Measurements from ENCODE around the gene SF3B5. TPM values are rescaled to one million over a fixed set of nuclear protein-coding genes. Genes with fewer than 3 reads are reported as not detected.
"Not testable (repeated sequence)": the region's sequence is repeated elsewhere in the genome, so short reads cannot be mapped to it uniquely, and the experiment has no call there.

SF3B5 gene
- total RNA-seq (2014; rRNA removed; shearing (Covaris generic)), result 100 and 214 TPM in 2 replicates

DNA sequence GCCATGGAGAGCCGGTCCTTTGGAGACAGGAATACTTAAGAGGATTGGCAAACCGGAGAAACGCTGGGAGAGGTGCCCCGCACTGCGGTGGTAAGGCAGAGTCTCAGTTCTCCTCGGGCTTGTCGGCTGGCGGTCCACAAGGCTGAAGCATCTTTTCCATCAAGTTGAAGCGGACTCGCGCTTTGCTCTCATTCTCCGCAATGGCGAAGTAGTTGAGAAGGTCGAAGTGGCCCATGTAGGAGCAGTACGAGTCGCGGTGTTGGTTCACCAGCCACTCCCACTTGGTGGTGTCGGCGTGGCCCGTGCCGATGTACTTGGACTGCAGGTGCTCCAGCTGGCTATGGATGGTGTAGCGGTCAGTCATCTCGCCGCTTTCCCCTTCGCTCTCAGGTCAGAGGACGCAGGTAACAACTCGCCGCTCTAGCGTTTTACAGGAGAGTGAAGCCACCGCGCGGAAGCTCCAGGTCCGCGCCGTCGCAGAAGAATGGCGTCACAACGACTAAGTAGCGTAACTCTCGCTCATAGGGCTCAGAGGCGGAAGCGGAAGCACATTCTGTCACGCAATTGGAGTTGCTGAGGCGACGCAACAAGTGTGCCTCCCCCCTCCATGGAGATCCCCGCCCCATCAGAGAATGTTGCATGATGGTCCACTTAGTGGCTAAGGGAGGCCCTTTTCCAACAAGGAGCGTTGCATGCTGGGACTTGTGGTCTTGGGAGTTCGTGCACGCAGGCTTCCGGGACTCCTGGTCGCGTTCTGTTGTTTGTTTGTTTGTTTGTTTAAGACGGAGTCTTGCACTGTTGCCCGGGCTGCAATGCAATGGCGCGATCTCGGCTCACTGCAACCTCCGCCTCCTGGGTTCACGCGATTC, at the start of gene SF3B5:
TSS of gene SF3B5 (minus strand) at position 440 of the 869 bp plus-strand sequence. CDS start at position 364, 76 bp downstream.
- in situ Hi-C loops (cut with HindIII; ENCODE audit: low sequenced_read_pairs), result no loop called here
- DNase-seq (ENCODE audit: low spot score), result peak; percentile 100

DNA sequence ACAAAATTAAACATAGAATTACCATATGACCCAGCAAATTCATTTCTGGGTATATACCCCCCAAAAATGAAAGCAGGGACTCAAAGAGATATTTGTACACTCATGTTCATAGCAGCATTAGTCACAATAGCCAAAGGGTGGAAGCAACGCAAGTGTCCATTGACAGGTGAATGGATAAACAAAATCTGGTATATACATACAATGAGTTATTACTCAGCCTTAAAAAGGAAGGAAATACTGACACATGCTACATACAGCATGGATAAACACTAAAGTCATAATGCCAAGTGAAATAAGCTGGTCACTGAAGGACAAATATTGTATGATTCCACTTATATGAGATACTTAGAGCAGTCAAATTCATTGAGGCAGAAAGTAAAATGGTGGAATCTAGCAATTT, 49.6 kb upstream of the SF3B5 start:
- DNase-seq (ENCODE audit: low spot score), result no peak
- in situ Hi-C loops (cut with HindIII; ENCODE audit: low sequenced_read_pairs), result no loop called here

DNA sequence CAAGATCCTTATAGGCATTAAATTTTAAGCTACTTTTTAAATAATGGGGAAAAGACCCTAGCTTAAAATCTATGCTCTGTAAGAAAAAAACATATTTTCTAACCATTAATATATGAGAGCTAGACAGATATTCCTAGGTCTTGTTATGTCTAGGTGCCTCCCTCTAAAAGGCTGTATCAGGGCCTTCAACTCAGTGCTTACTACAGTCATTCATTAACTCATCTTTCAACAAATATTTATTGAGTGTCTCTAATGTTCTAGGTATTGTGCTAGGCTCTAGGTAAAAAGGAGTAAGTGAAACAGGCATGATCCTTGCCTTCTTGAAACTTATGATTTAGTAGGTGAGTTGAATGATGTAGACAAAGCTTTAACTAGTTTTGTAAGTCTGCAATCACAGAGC, 48.5 kb upstream of the SF3B5 start:
- in situ Hi-C loops (cut with HindIII; ENCODE audit: low sequenced_read_pairs), result no loop called here

DNA sequence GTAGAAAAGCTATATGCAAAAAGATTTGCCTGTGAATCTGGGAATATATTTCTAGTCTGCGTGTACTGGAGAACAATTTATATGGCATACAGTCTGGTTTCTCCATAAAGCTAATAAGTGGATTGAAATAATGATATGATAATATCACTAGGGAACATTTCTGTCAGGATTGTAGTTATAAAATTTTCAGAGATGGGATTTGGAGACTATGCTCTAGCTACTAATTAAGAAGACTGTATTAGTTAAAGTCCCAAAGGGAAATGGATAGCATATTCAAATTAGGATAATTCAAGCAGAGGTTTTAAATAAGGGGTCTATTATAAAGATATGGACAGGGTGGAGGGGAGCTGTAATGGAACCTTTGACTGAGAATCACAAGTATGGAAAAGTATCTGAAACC, 47.7 kb upstream of the SF3B5 start:
- DNase-seq (ENCODE audit: low spot score), result no peak
- in situ Hi-C loops (cut with HindIII; ENCODE audit: low sequenced_read_pairs), result no loop called here

More for the DNA sequence above, 48.5 kb upstream of the SF3B5 start:
- no peak for DNase-seq (ENCODE audit: low spot score)

DNA sequence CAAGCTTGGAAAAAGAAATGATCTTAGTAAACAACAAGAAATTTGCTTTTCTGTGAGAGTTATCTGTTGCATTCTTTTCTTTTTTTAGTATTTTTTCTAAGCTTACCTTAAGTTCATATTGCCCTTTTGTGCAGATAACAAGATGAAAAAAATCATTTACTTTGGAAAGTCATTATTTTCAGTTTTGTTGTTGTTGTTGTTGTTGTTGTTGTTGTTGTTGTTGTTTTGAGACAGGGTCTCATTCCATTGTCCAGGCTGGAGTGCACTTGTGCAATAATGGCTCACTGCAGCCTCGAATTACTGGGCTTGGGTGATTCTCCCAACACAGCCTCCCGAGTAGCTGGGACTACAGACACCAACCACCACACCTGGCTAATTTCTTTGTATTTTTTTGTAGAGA, 46.1 kb upstream of the SF3B5 start:
- in situ Hi-C loops (cut with HindIII; ENCODE audit: low sequenced_read_pairs), result no loop called here
- DNase-seq (ENCODE audit: low spot score), result no peak

DNA sequence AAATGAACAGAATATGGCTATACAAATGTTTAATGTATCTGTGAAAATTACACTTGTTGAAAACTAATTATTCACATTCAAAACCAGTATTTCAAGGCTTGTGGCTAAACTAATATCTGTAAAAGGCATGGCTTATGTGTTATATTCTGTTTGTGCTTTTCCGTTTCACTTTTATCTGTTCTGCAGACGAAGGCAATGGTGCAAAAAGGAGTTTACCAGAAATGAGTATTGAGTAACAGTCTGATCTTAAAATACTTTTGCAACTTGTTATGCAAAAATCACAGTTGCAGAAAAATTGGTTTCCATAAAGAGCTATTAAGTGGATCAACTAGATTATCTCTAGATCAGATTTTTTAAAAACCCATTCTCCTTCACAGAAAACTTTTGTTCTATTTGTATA, 45.5 kb upstream of the SF3B5 start:
- in situ Hi-C loops (cut with HindIII; ENCODE audit: low sequenced_read_pairs), result no loop called here
- no peak for DNase-seq (ENCODE audit: low spot score)

DNA sequence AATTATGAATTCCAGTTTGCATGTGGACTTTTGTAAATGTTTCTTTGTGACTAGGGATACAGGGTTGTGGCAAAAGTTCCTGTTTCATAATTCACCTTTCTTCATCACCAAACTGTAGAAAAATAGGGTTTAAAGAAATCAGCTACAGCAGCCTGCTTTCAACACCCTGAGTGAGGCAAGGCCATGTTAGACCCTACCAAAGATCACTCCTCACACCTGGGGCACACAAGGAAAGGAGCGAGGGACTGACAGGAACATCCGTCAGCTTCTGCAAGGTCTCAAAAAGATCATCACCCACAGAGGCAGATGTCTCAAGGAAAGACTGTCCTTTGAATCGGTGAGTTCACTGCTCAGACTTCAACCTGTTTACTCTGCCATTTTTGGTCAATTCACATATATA, 44.4 kb upstream of the SF3B5 start:
- in situ Hi-C loops (cut with HindIII; ENCODE audit: low sequenced_read_pairs), result no loop called here

DNA sequence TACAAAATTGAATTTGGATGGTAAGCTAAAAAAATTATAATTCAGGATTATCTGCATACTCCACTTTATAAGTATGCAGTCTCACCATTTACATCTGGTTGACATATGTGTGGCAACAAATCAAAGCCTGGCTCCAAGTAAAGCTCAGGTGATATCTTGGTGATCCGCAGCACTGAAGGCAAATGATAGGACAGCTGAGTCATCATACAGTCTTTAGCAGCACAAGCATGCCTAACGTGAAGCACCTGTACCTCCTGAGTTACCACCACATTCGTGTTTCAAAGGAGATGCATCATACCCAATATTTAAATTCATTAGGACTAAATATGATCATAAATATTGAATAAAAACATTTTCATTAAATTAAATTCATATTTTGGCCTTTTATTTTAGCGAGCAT, 43.2 kb upstream of the SF3B5 start:
- DNase-seq (ENCODE audit: low spot score), result no peak
- in situ Hi-C loops (cut with HindIII; ENCODE audit: low sequenced_read_pairs), result no loop called here

More for the DNA sequence above, 44.4 kb upstream of the SF3B5 start:
- no peak for DNase-seq (ENCODE audit: low spot score)

DNA sequence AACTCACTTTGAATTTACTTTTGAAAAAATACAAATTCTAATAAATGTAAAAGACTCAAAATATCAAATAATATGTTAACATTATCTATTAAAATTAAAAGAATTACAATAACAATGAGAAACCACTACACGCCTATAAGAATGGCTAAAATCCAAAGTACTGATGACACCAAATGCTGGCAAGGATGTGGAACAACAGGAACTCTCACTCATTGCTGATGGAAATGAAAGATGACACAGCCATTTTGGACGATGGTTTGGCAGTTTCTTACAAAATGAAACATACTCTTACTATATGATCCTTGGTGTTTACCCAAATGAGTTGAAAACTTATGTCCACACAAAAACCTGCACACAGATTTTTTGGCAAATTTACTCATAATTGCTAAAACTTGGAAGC, 39.4 kb upstream of the SF3B5 start:
- in situ Hi-C loops (cut with HindIII; ENCODE audit: low sequenced_read_pairs), result no loop called here
- DNase-seq (ENCODE audit: low spot score), result no peak

DNA sequence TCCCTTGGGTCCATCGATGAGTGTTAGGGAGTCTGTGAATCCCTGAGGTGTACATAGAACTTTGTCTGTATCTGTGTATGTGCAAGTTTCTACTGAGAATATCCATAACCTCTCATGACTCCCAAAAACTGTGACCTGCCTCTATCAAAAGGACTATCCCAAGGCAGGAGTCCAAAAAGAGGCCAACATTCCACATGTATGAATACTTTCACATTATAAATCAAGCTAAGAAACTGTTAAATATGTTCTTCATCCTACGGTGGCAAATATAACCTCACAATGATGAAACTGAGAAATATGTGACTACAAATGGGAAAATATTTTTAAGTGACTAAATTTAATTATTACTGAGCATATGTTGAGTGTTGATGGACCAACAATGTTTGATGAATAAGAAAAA, 38.8 kb upstream of the SF3B5 start:
- no peak for DNase-seq (ENCODE audit: low spot score)
- in situ Hi-C loops (cut with HindIII; ENCODE audit: low sequenced_read_pairs), result no loop called here

DNA sequence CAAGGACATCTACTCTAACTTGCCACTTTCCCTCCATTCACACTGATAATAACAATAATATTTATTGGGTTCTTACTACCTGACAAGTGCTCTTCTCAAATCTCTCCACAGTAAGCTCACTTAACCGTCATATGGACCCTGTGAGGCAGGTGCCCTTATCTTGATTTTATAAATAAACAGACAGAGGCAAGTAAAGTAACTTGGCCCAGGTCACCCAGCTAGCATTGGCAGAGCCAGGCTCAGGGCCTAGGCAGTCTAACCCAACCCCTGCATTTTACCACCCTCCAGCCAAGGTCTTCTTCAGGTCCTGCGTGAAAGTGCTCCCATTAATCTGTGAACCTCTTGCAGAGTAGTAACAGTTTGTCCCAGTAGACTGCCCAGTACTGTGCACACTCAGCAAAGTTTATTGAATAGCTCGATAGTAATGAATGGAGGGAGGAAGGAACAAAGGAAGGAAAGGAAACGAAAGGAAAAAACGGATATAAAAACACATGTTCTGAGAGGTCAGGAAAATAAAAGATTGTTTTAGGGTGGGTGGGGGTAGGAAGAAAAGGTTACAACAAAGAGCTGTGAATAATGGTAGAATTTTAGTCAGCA, 38.0 kb upstream of the SF3B5 start:
- in situ Hi-C loops (cut with HindIII; ENCODE audit: low sequenced_read_pairs), result no loop called here
- no peak for DNase-seq (ENCODE audit: low spot score)

DNA sequence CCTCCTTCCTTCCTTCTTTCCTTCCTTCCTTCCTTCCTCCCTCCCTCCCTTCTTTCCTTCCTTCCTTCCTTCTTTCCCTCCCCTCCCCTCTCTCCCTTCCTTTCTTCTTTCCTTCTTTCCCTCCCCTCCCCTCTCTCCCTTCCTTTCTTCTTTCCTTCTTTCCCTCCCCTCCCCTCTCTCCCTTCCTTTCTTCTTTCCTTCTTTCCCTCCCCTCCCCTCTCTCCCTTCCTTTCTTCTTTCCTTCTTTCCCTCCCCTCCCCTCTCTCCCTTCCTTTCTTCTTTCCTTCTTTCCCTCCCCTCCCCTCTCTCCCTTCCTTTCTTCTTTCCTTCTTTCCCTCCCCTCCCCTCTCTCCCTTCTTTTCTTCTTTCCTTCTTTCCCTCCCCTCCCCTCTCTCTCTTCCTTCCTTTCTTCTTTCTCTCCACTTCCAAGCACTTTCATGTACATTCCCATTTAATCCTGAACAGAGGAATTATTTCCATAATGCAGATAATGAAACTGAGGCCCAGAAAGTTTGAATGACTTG, 36.9 kb upstream of the SF3B5 start:
- DNase-seq (ENCODE audit: low spot score); in situ Hi-C loops (cut with HindIII; ENCODE audit: low sequenced_read_pairs): not testable (repeated sequence)

DNA sequence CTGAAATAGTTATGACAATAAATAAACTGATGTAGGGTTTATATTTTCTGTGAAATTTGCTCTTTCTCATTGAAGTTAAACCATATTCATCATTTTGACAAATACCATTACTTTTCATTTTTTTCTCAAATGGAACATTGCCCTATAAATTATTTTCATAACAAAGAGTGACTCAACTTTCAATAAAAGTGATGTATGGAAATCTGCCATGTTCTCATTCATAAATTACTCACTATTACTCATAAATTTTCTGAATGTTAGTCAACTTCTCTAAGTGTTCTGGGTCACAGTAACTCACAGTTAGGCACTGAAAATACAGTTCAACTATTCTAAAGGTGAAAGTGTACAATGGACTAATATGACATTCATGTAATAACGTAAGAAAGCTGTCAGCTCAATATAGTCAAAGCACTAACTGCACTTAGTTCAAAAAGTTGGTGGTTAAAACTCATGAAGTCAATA, 35.9 kb upstream of the SF3B5 start:
- in situ Hi-C loops (cut with HindIII; ENCODE audit: low sequenced_read_pairs), result no loop called here
- no peak for DNase-seq (ENCODE audit: low spot score)

DNA sequence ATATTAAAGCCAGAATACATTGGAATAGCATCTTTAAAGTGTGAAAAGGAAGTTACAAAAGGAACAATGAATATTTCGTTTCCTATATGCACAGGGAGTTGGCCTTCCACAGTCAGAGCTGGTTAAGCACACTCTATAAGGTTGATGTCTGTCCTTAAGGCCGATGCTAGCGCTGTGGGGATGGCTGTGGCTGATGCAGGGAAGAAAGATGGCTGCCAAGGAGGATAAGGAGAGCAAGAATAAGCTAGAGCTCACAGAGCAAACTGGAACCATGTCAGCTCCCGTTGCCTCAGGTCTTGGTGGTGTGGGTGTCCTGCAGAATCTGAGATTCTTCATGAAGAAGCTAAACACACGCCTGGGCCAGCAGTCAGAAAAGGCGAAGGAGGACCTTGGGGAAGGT, 34.1 kb upstream of the SF3B5 start:
- no peak for DNase-seq (ENCODE audit: low spot score)
- in situ Hi-C loops (cut with HindIII; ENCODE audit: low sequenced_read_pairs), result no loop called here

DNA sequence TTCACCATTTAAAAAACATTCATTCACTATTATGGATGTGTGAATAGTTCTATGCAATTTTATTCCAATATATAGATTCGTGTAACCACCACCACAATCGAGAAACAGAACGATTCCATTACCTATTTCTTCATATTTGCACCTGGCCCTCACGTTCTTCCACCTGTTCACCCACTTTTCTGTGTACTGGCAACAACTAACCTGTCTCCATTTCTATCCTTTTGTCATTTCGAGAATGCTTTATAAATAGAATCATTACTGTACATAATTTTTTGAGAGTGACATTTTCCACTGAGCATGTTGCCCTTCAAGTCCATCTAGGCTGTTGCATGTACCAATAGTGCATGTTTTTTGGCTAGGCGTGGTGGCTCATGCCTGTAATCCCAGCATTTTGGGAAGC, 31.7 kb upstream of the SF3B5 start:
- in situ Hi-C loops (cut with HindIII; ENCODE audit: low sequenced_read_pairs), result no loop called here
- DNase-seq (ENCODE audit: low spot score), result no peak

DNA sequence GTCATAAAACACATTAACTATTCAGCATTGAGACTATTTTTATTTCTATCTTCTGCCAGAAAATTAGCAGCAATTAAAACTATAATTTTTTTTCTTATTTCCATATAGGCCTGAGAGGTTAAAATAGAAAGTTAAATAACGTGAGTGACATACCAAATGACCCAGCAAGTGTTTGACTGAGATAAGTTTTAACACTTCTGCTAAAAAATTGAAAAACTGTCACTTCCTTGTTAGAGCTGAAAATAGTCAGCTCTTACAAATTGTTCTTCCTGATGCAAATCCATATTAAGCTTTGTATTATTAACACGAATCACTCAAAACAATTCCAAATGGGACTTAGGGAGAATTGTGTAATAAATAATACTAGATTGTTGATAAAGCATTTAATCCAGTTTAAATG, 28.5 kb upstream of the SF3B5 start:
- in situ Hi-C loops (cut with HindIII; ENCODE audit: low sequenced_read_pairs), result no loop called here
- no peak for DNase-seq (ENCODE audit: low spot score)

DNA sequence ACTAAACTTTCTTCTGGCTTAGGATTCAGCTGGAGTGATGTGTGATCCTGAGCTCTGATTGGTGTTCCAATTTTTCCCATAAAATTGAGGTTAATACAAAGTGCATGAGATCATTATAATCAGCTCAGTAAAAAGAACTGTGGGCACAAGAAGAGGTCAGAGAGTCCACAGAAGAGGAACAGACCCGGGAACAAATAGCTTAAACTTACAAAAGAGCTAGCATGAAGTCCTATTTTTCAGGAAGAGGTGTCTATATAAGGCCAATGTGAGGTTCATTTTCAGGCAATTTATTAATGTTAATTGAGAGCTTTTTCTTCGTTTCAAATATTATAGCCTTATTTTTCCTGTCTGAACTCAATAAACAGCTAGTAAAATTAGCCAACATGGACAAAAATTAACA, 28.0 kb upstream of the SF3B5 start:
- no peak for DNase-seq (ENCODE audit: low spot score)
- in situ Hi-C loops (cut with HindIII; ENCODE audit: low sequenced_read_pairs), result no loop called here

DNA sequence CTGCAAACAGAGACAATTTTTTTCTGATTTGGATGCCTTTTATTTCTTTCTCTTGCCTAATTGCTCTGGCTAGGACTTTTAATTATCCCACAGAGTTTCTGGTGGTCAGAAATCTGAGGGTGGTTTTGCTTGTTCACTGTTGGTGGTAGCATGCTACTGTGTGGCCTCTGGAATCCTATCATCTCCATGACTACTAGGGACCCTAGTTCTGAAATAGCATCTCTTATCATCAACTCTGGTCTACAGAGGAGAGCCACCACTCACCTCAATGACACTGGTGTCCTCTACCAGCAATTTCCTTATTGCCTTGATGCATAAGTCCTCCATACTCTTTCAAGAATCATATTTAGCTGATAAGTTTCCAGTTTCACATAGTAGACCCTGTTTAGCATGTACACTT, 27.5 kb upstream of the SF3B5 start:
- no peak for DNase-seq (ENCODE audit: low spot score)
- in situ Hi-C loops (cut with HindIII; ENCODE audit: low sequenced_read_pairs), result no loop called here

DNA sequence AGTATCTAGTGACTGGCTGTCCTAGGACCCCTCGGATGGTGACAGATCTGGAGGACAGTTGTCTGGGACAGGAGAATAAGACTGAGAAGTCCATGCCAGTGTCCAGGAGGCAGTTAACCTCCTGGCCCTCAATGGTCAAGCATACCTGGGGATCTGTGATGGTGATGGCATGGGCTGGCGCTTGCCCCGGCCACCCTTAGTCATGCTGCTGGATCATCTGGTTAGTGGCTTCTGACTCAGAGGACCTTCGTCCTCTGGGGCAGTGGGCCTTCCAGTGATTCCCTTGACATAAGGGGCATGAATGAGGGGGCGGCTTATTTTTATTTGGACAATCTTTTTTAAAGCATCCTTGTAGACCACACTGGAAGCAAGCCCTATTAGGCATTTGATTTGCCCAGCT, 24.0 kb upstream of the SF3B5 start:
- no peak for DNase-seq (ENCODE audit: low spot score)
- in situ Hi-C loops (cut with HindIII; ENCODE audit: low sequenced_read_pairs), result no loop called here

DNA sequence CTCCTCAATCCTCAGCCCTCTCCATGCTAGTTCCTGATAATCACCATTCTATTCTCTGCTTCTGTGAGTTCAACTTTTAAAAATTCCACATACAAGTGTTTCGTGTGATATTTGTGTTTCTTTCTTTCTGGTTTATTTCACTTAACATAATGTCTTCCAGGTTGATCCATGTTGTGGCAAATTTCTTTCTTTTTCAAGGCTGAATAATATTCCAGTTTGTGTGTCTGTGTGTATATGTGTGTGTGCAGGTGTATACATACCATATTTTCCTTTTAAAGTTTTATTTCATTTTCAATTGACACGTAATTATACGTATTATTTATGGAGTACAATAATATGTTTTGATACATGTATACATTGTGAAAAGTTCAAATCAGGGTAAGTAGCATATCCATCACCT, 19.8 kb upstream of the SF3B5 start:
- in situ Hi-C loops (cut with HindIII; ENCODE audit: low sequenced_read_pairs), result no loop called here
- no peak for DNase-seq (ENCODE audit: low spot score)

DNA sequence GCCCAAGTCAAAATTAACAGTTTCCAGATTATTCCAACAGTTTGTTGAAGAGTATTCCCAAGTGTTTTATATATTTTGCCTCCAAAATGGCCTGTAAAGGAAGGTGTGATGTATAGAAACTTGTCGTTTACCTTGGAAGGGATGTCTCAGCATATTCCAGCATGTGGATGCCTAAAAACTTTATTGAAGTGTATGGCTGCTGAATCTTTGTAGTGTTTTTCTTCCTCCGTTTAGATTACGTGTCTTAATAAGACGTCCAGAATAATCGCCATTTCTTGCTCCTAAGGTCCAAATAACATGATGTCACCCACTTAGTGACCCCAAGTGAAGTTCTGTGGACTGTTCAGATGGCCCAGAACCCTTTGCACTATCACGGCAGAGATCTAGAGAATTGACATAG, 18.0 kb upstream of the SF3B5 start:
- in situ Hi-C loops (cut with HindIII; ENCODE audit: low sequenced_read_pairs), result no loop called here

More for the DNA sequence above, 18.0 kb upstream of the SF3B5 start:
- DNase-seq (ENCODE audit: low spot score), result no peak

Measured in G401 (cell line).